IMR-90 (cell line): ENCODE data around the gene CYP46A1.

Experiments used
- CEBPB ChIP-seq: IDR thresholded peaks from 2 replicates; pipeline ENCODE4 v1.6.1; 2012; ENCODE audit warnings: low read depth, low read length, improper control_type of control experiment
- MXI1 ChIP-seq: IDR thresholded peaks from 2 replicates; pipeline ENCODE4 v1.6.1; 2012; ENCODE audit warnings: low read depth, mild to moderate bottlenecking, low read length, moderate library complexity, borderline replicate concordance

DNA sequence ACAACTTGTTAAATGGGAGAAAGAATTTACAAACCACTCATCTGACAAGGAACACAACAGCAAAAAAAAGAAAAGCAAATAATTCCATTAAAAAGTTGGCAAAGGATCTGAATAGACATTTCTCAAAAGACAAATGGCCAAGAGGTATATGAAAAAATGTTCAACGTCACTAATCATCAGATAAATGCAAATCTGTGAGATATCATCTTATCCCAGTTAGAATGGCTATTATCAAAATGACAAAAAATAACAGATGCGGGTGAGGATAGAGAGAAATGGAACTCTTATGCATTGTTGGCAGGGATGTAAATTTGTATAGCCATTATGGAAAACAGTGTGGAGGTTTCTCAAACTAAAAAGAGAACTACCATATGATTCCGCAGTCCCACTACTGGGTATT, 29.9 kb downstream of the CYP46A1 start:
- TF ChIP-seq CEBPB, result no peak
- TF ChIP-seq MXI1, result no peak
